Body of pancreas (tissue), 4 donors: ENCODE results near the gene RASA3.

Experiments used
- POLR2A ChIP-seq, 3 donors: fragments of 450-650 bp; IDR thresholded peaks; one replicate each; pipeline ENCODE4 v1.6.1; 2016; ENCODE audit warnings: antibody characterized with exemption in 3 of 3, mild to moderate bottlenecking in 2 of 3
- TF ChIP-seq, protein P1 (sequence below), 7 experiments: fragments of 450-650 bp in 4 of 7; fragments of 200-600 bp in 3 of 7; sonication (generic) in 3 of 7; IDR thresholded peaks; one replicate each; pipeline ENCODE4 v1.5.1; 2016 to 2019; ENCODE audit warnings: antibody characterized with exemption in 7 of 7

DNA sequence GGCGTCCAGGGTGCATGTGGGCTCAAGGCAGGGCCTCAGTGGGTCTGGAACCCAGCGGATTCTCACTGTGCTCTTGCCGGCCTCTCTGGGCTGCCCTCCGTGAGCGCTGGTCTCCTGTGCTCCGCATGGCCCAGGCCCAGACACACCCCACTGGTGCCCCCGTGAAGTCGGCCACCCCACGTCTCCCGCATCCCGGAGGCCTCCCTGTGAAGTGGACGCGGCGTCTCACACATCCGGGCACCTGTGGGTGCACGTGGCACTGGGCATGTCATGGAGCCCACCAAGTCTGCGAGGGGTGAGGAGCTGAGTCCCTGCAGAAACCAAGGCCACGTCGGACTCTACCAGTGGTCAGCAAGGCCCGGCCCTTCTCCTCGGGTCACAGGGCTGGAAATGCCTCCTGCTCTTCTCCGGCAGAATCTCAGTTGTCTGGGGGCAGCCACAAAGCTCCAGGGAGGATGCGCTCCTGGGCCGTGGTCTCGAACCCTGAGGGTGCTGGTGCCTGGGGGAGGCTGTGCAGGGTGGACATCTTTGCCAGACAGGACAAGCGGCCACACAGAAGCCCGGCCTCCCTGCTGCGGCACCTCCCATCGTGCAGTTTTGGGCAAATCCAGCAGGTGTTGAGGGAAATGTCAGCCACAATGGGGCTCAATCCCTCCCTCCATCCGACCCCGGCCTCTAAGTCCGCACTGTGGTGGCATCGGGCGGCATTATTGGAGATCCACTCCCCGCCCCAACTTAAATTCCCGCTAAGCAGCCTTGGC is 160.8 kb downstream of the RASA3 start:
- TF ChIP-seq, protein P1, sequence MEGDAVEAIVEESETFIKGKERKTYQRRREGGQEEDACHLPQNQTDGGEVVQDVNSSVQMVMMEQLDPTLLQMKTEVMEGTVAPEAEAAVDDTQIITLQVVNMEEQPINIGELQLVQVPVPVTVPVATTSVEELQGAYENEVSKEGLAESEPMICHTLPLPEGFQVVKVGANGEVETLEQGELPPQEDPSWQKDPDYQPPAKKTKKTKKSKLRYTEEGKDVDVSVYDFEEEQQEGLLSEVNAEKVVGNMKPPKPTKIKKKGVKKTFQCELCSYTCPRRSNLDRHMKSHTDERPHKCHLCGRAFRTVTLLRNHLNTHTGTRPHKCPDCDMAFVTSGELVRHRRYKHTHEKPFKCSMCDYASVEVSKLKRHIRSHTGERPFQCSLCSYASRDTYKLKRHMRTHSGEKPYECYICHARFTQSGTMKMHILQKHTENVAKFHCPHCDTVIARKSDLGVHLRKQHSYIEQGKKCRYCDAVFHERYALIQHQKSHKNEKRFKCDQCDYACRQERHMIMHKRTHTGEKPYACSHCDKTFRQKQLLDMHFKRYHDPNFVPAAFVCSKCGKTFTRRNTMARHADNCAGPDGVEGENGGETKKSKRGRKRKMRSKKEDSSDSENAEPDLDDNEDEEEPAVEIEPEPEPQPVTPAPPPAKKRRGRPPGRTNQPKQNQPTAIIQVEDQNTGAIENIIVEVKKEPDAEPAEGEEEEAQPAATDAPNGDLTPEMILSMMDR (IDR thresholded peaks at IDR 0.05): no peak
- no peak for TF ChIP-seq POLR2A (IDR thresholded peaks at IDR 0.05)
